Medulla oblongata (tissue), 1 donor: ENCODE measurements around the gene NRBF2.
"Not testable (repeated sequence)": the region's sequence is repeated elsewhere in the genome, so short reads cannot be mapped to it uniquely, and the experiment has no call there.

ENCODE experiments used
- DNase-seq: peaks from one replicate; pipeline ENCODE4 v3.0.0-alpha.2; 2015; ENCODE audit errors: extremely low spot score

Gene NRBF2

DNA sequence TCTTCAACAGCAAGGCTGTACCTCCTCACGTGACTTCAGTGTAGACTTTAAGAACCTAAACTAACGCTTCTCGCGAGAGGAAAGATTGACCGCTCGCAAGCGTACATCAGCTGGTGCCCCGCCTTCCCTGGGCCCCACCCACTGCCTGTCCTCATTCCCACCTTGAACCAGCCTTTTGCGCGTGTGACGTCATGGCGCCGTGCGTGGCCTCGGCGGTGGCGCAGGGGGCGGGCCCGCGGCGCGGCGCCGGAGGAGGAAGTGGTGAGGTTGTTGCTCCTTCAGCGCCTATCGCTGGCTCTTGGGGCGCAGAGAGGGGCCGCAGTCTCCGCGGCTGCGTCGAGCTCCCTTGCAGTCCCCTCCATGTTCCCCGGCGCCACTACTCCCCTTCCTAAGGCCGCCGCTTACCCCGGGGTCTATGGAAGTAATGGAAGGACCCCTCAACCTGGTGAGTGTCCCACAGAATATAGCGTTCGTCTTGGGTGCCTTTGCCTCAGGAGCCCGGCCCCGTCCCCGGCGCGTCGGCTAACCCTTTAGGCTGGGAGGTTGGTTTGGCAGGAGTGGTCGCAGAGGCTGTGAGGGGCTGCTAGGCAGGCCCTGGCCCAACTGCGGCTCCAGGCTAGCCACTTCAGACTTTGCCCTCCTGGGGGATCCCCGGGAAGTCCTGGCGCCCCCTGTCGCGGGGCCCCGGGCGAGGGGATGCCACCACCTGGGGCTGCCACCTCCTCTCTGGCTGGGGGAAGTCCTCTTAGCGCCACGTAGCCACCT lies at the start of gene NRBF2:
NRBF2 (plus strand) TSS at position 273 of the 765 bp plus-strand sequence; CDS start at position 416, 143 bp downstream.
- peak; percentile 96 for DNase-seq

DNA sequence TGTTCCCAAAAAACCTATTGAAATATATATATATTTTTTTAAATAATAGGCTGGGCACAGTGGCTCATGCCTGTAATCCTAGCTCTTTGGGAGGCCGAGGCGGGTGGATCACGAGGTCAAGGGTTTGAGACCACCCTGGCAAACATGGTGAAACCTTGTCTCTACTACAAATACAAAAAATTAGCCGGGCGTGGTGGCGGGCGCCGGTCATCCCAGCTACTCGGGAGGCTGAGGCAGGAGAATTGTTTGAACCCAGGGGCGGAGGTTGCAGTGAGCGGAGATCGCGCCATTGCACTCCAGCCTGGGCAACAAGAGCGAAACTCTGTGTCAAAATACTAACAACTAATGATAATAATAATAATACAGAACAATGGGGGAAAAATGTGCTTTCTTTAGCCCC lies 49.7 kb upstream of the NRBF2 start:
- DNase-seq: not testable (repeated sequence)

DNA sequence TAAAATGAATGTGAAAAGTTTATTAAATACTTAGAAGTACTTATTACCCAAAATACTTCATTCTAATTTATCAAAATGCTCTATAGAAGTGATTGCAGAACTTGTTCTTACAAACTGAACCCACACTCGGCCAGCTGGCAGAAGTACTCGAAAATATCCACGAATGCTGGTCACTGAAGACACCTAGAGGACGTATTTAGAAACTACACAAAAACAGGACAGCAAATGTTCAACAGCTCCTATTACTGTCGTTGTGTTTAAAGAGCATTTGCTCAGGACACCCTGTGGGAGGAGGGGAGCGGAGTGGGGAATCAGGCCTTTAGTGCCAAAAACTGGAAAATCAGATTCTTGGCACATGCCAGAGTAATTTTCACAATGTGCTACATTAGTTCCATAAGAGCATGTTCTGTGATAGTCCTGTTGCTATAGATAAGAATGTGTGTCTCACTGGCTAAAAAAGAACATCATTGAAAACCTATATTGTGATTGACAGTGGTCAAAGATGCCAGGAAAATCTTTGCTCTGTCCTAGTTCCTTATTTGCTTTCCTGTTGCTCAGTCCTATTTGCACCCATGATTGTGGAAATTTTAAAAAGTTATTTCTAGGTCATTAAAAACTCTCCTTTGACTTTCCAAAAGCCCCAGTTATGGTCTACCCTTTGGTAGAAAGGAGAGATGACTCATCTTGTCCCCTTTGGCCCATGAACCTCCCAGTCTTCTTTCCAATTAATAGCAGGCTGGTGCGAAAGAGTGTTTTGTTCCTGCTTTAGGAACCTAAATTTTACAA lies 49.0 kb upstream of the NRBF2 start:
- peak; percentile 93 for DNase-seq

DNA sequence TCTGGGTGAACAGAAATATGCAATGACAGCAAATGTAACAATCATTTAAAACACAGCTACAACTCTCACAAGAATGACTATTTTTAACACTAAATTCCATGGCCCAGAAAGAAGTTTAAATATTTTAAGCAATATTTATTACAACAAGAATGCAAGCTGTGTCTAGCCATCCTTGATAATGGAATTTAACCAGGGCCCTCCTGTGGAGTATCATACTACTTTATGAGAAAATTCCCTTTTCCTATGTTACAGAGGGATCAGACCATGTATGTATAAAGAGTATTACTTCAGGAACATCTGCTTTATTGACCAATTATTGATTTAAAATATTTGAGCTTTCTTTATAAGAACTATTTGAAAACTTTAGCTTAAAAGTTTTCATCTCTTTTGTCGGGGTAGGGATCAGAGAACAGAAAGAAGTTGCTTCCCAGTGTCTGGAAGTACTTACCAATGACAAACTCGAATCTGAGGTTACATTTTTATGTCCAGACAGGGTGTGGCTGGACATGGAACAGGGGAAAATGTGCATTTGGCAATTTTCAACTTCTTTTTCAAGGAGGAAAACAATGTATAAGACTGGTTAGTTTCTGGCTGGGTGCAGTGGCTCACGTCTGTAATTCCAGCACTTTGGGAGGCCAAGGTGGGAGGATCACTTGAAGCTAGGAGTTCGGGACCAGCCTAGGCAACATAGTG lies 48.3 kb upstream of the NRBF2 start:
- no peak for DNase-seq

DNA sequence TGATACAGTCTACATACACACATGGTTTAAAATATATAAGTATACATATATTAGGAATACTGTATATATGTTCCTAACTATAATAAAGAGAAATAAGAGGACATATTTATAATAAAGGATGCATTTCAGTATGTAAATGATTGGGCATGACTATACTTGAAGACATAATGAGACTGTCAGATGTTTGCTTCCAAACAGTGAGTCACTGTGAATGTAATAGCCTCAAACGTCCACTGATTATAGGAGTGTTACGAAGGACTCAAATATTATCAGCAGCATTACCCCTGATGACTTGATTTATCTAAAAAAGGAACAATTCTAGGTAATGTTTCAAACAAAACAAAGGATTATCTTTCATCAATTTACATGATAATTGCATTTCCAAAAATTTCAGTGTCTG lies 39.9 kb upstream of the NRBF2 start:
- no peak for DNase-seq

DNA sequence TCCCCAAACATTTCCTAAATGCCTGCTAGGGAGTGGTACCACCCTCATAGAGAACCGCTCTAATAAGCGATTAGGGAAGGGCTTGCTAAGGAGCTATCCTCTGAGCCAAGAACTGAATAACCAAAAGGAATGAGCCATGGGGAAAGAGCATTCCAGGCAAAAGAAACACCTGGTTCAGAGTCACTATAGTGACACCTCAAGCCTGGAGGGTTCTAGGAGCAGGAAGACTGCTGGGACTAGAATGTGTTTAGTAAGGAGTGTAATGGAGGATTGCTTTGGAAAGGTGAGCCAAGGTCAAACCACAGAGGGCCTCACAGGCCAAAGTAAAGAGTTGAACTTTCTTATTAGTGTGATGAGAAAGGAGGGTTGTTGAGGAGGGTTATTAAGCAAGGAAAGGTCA lies 38.7 kb upstream of the NRBF2 start:
- no peak for DNase-seq

DNA sequence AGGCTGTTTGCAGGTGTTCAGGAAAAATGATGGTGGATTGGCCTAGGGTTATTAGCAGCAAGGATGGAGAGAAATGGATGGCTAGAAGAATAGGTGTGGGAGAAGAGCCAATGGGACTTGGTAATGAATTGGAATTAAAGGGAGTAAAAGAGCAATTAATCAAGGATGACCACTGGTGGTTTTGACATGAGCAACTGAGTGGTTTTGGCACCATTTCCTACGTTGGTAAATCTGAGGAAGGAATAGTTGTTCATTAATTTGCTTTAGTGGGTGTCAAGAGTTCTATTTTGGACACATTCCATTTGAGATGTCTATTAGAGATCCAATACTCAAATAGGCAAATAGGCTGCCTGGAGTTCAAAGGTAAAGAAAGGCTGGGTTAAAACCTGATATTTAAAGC lies 38.2 kb upstream of the NRBF2 start:
- no peak for DNase-seq

DNA sequence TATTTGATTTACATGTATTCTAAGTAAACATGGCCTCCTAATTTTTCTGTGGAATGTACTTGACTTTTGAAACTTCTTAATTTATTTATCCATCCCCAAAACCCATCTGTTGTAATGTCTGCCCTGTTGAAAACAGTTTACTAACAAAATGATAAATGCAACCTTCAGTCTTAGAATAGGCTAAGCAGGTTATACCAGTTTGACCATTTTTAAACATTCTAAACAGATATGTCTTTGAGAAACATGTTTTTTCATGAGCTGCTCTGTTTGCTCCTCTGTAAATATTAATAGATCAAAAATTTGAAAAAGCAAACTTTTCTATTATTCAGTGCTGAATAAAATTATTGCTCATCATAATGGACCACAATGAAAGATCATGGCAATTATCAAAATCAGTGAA lies 33.4 kb upstream of the NRBF2 start:
- DNase-seq: no peak

DNA sequence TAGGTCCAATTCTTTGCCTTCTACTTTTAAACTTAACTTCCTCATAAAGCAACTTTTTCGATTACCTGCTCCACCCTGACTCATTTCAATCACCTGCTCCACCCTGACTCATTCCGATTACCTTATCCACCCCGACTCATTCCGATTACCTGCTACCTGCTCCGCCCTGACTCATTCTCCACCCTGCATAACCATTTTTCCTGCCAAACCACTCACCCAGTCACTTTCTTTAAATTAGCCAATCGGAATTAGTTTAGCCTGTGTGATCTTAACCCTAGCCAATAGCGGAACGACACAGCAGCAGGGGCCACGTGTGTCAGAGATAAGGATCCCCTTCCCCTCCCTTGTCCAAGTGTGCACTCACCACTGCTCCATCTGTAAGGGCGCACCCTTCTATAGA lies 32.0 kb upstream of the NRBF2 start:
- DNase-seq: not testable (repeated sequence)

DNA sequence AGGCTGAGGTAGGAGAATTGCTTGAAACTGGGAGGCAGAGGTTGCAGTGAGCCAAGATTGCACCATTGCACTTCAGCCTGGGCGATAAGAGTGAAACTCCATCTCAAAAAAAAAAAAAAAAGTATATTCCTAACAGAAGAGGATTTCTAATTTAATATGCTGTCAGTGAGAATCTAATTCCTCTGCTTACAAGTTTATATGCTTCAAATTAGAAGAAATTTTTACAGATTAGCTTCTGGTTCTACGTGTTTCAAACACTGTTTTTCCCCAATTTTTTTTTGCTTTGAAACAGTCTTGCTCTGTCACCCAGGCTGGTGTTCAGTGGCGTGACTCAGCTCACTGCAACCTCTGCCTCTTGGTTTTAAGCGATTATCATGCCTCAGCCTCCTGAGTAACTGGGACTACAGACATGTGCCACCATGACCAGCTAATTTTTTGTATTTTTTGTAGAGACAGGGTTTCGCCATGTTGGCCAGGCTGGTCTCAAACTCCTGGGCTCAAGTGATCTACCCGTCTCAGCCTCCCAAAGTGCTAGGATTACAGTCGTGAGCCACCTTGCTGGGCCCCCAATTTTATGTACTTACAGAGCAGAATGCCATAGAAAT lies 30.7 kb upstream of the NRBF2 start:
- not testable (repeated sequence) for DNase-seq

DNA sequence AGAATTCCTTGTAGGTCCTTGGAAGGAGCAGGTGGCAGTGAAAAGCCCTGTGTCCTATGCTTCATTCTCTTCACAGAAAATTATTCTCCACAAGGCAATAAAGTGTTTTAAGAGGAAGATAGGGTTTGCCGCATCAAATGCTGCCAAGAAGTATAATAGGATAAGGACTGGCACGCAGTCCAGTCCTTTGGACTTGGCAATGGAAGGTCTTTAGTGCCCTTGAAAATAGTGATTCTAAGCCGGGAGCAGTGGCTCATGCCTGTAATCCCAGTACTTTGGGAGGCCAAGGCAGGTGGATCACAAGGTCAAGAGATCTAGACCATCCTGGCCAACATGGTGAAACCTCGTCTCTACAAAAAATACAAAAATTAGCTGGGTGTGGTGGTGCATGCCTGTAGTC lies 29.9 kb upstream of the NRBF2 start:
- DNase-seq: not testable (repeated sequence)

DNA sequence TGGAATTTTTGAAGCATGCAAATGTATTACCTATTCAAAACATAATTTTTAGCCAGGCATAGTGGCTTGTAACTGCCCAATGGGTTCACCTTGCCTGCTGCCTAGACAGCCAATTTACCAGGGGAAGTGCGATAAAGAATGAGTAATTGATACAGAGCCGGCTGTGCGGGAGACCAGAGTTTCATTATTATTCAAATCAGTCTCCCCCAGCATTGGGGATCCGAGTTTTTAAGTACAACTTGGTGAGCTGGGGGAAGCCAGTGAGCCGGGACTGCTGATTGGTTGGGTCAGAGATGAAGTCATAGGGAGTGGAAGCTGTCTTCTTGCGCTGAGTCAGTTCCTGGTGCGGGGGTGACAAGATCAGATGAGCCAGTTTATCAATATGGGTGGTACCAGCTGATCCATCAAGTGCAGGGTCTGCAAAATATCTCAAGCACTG lies 29.1 kb upstream of the NRBF2 start:
- DNase-seq: no peak

DNA sequence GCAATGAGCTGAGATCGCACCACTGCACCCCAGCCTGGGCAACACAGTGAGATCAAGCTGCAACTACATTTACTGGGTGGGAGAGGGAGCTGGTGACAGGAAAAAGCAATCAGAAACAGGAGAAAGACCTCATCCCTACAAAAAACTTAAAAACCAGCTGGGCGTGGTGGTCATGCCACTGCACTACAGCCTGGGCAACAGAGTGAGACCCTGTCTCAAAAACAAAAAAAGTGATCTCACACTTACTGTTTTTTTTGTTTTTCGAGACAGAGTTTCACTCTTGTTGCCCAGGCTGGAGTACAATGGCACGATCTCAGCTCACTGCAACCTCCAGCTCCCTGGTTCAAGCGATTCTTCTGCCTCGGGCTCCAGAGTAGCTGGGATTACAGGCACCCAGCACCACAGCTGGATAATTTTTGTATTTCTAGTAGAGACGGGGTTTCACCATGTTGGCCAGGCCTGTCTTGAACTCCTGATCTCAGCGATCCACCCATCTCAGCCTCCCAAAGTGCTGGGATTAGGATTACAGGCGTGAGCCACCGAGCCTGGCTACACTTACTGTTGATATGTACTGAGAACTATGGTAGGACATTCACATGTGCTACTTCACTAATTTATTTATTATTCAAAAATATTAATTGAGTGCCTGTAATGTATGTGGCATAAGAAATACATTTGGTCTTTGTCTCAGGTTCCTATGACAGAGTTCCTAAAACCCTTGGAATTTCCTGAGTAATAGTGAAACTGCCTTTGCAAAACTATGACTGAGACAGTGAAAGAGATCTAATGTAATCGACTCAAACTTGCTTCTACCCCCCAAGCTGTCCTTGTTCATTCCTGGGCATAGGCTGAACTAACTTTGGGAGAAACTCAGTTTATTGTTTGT lies 27.7 kb upstream of the NRBF2 start:
- no peak for DNase-seq

DNA sequence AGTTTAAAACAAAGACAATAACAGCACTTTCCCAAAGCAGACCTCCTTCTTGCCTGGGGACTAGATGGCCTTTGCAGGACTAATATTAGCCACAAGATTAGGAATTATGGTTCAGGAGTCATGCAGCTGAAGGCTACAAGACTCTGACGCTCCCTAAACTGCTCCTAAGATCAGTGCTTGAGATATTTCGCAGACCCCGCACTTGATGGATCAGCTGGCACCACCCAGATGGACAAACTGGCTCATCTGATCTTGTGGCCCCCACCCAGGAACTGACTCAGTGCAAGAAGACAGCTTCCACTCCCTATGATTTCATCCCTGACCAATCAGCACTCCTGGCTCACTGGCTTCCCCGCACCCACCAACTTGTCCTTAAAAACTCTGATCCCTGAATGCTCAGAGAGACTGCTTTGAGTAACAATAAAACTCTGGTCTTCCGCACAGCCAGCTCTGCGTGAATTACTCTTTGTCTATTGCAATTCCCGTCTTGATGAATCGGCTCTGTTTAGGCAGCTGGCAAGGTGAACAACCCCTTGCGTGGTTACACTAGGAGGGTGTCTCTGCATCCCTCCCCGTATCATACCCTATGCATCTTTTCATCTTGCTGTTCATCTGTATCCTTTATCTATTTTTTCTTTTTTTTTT lies 26.9 kb upstream of the NRBF2 start:
- peak; percentile 74 for DNase-seq

DNA sequence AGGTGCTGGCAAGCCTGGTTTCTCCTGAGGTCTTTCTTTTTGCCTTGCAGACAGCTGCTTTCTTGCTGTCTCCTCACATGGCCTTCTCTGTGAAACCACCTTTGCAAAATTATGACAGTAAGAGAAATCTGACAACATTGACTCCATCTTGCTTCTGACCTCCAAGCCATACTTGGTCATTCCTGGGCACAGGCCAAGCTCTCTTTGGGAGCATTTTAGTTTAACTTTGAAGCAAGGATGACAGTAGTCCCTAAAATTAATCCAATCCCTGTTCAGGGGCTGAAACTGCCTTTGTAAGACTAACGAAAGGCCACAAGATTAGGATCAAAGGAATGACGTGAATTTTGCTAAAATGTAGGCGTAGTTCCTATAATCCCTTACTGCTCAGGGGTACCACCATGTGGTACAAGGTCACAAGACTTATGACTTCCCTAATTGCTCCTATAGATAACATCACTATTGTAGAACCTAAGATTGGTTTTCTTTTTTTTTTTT lies 25.1 kb upstream of the NRBF2 start:
- no peak for DNase-seq

DNA sequence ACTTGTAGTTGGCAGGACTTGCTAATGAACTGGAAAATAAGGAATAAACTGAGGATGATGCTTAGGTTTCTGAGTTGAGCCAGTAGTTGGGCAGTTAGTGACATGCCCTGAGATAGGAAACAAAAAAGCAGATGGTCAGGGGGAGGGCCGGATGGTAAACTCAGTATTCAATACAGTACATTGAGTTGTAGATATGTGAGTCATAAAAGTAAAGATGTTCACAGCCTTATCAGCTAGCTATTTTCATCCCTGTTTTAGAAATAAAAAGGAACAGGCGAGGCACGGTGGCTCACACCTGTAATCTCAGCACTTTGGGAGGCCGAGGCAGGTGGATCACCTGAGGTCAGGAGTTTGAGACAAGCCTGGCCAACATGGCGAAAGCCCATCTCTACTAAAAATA lies 22.2 kb upstream of the NRBF2 start:
- no peak for DNase-seq

DNA sequence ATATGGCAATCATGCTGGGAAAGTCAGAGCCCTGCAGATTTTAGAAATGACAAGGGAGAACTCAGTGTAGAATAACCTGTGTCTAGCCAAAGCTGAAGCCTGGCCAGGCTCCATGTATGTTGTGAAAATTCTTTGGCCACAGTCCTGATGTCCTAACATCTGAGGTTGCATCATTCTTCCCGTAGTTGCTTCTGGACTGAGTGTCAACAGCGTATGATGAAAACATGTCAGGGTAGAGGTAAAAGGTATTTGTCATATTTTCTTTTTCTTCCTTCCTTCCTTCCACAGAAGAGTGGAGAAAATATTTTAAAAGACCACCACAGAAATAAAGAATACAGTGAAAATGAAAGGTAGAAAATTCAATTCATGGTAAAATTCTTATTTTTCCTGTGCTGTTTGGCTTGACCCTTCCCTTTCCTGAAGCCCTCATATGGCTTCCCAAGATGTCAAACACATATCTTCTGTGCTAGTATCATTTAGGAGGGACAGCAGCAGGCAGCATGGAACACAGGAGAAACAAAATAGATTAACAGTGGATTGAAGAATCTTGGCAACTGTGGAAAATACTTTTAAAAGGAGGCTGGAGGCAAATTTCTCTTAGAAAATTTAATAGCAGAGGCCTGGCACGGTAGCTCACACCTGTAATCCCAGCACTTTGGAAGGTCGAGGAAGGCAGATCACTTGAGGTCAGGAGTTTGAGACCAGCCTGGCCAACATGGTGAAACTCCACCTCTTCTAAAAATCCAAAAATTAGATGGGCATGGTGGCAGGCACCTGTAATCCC lies 18.9 kb upstream of the NRBF2 start:
- DNase-seq: peak; percentile 28

DNA sequence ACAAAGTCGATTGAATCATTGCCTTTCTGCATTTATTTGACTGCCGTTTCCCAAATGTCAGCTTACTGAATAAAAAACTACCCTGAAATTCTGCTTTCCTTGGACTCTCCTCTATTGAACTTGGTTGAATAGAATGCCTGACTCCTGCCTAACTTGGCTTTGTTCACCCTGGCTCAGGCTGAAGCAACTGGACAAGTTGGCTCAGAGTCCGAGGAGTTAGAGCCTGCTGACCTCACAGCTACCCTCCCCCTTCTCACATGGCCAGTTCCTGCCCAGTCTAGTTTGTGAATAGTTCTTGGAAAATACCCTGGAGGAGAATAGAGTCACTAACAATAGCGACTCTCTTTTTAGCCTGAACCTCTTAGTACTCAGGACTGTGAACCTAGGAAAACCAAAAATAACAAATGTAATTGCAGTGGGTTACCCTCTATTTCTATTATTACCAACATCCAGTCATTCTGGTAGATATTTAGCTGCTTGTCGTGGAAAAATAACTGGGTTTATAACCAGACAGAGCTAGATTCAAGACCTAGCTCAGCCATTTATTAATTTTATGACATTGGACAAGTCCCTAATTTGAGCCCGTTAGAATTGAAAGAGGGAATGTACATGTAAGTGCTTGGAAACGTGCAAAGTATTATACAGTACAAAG lies 17.3 kb upstream of the NRBF2 start:
- peak; percentile 95 for DNase-seq

DNA sequence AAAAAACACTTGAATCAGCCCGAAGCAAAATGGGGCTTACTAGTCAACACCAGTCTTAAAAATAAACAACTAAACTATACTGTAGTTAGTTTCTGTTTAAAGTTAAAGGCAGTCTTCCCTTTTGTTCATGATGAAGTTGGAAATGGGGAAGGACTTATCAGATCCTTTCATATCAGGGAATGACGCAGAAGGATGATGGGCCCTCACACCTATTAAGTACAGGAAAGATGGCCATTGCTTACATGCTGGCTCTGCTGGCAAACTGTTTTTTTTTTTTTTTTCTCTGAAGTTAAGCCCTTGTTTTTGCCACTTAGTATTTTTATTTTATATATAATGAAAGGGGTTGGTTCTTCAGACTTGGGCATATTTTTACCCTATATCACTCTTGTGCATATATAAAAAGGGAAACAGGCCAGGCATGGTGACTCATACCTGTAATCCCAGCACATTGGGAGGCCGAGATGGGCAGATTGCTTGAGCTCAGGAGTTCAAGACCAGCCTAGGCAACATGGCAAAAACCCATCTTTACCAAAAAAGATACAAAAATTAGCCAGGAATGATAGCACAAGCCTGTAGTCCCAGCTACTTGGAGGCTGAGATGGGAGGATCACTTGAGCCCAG lies 16.6 kb upstream of the NRBF2 start:
- DNase-seq: no peak
